Astrocyte of the spinal cord (primary cell): ENCODE data around the gene TMEM144.

ENCODE experiments used
- DNase-seq: peaks from one replicate; pipeline ENCODE4 v3.0.0; 2011; ENCODE audit warnings: low read depth, low spot score
- H3K4me3 ChIP-seq: 2 replicates; pipeline ENCODE4 v1.5.1; 2011; ENCODE audit warnings: low read depth, mild to moderate bottlenecking, low read length, moderate library complexity
- CTCF ChIP-seq: IDR thresholded peaks from 2 replicates; pipeline ENCODE4 v1.5.1; 2012; ENCODE audit warnings: low read depth, mild to moderate bottlenecking, low read length, inconsistent platforms
- in situ Hi-C: cut with HindIII; loops from 2 replicates; pipeline ENCODE4 v1.10.0; 2017; ENCODE audit warnings: low sequenced_read_pairs

Gene TMEM144

GRCh38 chr4:158234671-158235070, 24.4 kb downstream of the TMEM144 start:
- H3K4me3 ChIP-seq, result no peak overlapping the region
- DNase-seq, result no peak
- in situ Hi-C loops, result no loop called here
- TF ChIP-seq CTCF, result no peak

GRCh38 chr4:158236304-158237030, 26.2 kb downstream of the TMEM144 start:
- TF ChIP-seq CTCF, result no peak
- in situ Hi-C loops, result no loop called here
- no peak for DNase-seq
- H3K4me3 ChIP-seq, result no peak overlapping the region

GRCh38 chr4:158238575-158238974, 28.3 kb downstream of the TMEM144 start:
- no peak overlapping the region for H3K4me3 ChIP-seq
- DNase-seq, result no peak
- in situ Hi-C loops, result no loop called here
- no peak for TF ChIP-seq CTCF

- TF ChIP-seq CTCF, result no peak
- in situ Hi-C loops, result no loop called here
- no peak for DNase-seq
- no peak overlapping the region for H3K4me3 ChIP-seq
These were observed 28.9 kb downstream of the TMEM144 start for GRCh38 chr4:158239196-158239595.

- TF ChIP-seq CTCF, result no peak
- in situ Hi-C loops, result no loop called here
- no peak overlapping the region for H3K4me3 ChIP-seq
- DNase-seq, result no peak
These were observed 32.8 kb downstream of the TMEM144 start for GRCh38 chr4:158243071-158243470.

GRCh38 chr4:158250321-158250720, 40.0 kb downstream of the TMEM144 start:
- in situ Hi-C loops, result no loop called here
- no peak for DNase-seq
- no peak for TF ChIP-seq CTCF
- H3K4me3 ChIP-seq, result no peak overlapping the region
